Lung microvascular endothelial cell (primary cell): Measurements from ENCODE around the gene KRT75. TPM values are rescaled to one million over a fixed set of nuclear protein-coding genes. Genes with fewer than 3 reads are reported as not detected.
"Not testable (repeated sequence)": the region's sequence is repeated elsewhere in the genome, so short reads cannot be mapped to it uniquely, and the experiment has no call there.

Source experiments
- DNase-seq, 2 donors: peaks; one replicate each; pipeline versions ENCODE4 v3.0.0 to v3.0.0-alpha.2; 2010; ENCODE audit warnings: low read depth in 2 of 2
- total RNA-seq: library from RNA; depleted of rRNA; stranded (reverse); fragments of >200 nt; gene quantifications from 2 replicates; pipeline ENCODE4 v1.2.1, GENCODE V29; 2014

KRT75 gene
- total RNA-seq, 1 donor from 2014 or later: not detected

DNA sequence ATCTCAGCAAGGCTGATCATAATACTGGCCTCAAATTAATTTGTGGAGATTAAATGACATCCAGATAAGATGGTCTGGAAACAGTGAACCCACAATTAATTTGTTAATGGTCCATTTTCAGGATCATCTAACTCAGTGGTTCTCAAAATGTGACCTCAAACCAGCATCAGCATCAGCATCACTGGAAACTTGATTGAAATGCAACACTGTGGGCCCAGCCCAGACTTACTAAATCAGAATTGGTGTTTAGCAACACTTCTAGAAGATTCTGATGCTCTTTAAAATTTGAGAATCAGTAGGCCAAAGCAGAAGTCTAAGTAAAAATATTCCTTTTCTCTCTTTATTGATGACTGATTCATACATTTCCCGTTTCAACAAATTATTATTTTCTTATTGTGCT, 17.4 kb downstream of the KRT75 start:
- no peak for DNase-seq

DNA sequence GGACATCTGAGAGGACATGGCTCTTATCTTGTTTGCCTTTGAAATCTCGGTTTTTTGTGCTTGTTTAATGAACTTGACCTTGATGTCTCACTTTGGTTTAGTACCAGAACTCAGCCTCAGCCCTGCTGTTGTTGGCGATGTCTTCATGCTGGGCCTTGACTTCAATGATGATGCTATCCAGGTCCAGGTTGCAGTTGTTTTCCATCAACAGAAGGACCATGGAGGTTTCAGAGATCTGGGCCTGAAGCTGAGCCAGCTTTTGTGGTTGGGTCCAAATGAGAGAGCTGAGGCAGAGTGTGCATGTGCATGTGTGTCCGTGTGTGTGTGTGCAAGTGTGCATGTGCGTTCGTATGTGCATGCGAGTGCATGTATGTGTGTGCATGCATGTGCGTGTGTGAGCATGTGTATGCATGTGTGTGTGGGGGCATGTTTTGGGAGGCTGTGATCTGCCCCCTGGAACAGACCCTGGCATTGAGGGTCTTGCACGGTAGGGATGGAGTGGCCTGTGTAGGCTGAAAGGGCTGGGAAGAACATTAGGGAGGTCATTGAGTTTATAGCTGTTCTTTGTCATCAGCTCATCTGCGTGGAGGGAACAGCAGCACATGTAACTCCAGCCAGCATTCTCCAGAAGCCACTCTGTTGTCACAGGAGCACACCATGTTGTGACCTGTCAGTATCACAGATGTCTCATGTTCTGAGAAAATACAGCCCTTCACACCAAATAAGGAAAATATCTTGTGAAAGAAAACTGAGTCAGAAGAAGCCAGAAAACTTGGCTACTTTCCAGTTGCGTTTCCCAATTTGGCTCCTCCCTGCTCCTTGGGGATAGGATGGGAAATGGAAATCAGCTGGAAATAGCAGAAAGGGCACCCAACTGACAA, 18.1 kb downstream of the KRT75 start:
- DNase-seq: peak in 1 of 2 donors; percentile 40

DNA sequence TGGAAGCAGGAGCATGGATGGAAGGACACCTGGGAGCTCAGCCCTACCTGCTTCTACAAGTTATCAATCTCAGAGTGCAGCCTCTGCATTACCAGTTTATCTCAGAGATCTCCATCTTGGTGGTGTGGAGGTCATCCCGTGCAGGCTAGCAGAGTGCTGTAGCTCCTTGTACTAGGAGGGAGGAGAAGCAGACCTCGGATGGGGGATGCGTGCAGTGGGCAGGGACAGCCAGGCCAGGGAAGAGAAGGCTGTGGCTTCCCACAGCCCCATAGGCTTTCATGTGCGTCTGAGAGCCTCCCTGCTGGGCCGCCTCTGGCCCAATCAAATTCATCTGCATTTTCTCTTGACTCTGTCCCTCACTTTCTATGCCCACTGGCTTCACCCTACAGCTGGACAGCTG, 19.2 kb downstream of the KRT75 start:
- DNase-seq: no peak

- DNase-seq: no peak
Observed at GRCh38 chr12:52413782-52414345, 20.3 kb downstream of the KRT75 start.

DNA sequence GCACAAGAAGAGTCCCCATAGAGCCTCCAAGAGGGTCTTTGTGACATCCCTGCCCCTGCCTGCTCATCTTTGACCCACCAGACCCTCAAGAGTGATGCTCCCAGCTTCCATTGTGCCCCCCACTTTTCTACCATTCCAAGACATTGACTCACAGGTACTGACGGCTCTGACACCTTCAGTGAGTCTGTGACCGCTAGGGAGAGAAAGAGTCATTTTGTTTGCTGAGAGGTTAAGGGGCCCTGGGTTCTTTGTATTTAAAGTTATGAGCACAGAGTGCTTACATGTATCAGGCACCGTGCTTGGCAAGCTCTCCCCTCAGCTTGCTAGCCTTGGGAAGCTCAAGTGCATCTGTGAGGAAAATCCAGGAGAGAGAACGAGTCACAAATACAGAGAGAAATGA, 21.0 kb downstream of the KRT75 start:
- no peak for DNase-seq

DNA sequence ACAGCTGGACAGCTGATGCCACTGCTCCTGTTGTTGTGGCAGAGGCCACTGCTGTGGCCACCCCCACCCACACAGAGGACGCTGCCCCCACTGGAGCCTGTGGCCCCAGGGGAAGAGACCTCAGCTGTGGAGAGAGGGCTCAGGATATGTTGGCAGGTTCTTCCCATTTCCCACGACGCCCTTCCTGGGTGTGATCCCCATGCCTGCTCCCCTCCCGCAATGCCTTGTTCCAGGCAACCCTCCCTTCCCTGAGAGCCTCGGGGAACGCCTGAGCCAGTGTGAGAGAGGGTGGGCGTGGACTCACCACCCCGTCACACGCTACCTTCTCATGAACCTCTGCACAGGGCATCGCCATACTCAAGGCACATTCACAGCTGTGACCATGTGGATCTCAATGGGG, 22.4 kb downstream of the KRT75 start:
- DNase-seq: no peak

- DNase-seq: not testable (repeated sequence)
Observed at GRCh38 chr12:52410589-52411248, 23.5 kb downstream of the KRT75 start.

DNA sequence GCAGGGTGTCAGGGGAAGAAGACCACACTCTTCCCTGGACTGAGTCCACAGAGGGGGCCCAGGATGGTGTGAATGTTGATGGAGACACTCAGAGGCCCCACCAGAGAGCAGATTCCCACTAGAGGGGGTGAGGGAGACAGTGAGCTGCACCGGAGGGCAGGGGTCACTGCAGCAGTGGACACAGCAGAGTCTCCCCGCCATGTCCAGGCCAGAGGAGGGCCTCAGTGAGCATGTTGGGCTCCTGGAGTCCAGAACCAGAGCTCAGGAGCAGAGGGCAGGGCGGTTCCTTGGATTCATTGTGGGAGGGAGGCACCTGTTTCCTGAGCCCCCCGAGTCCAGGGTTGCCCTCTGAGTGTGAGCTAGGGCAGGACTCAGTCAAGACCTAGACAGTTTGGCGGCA, 26.3 kb downstream of the KRT75 start:
- no peak for DNase-seq

GRCh38 chr12:52405922-52406385, 28.2 kb downstream of the KRT75 start, which contains the start of gene KRT82:
TSS of gene KRT82 (minus strand) at chr12:52406335. CDS start at chr12:52406277, 58 bp downstream.
- DNase-seq: no peak

- DNase-seq: no peak
Observed at GRCh38 chr12:52404951-52405350, 29.2 kb downstream of the KRT75 start.

GRCh38 chr12:52403561-52403960, 30.6 kb downstream of the KRT75 start:
- DNase-seq: no peak

- DNase-seq: no peak
Observed at GRCh38 chr12:52402873-52403540, 31.2 kb downstream of the KRT75 start.

GRCh38 chr12:52402377-52402776, 31.8 kb downstream of the KRT75 start:
- DNase-seq: no peak

- no peak for DNase-seq
Observed at GRCh38 chr12:52401926-52402325, 32.2 kb downstream of the KRT75 start.

GRCh38 chr12:52401526-52401925, 32.6 kb downstream of the KRT75 start:
- DNase-seq: no peak

- no peak for DNase-seq
Observed at GRCh38 chr12:52400906-52401305, 33.3 kb downstream of the KRT75 start.

DNA sequence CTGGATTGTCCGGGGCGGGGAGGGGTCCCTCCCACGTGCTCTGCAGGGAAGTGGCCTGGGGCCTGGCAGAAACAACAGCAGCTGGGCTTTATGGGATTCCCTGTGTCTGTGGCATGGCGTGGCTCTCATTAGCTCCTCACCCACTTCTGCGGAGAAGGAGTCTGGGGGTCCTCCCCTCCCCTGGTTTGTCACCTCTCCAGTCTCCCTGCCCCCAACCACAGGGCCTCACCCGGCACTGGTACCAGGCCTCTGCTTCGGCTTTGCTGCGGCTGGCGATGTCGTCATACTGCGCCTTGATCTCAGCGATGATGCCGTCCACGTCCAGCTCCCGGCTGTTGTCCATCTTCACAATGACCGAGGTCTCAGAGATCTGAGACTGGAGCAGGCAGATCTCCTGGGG, 34.4 kb downstream of the KRT75 start:
- no peak for DNase-seq

- no peak for DNase-seq
Observed at GRCh38 chr12:52398176-52398575, 36.0 kb downstream of the KRT75 start.

DNA sequence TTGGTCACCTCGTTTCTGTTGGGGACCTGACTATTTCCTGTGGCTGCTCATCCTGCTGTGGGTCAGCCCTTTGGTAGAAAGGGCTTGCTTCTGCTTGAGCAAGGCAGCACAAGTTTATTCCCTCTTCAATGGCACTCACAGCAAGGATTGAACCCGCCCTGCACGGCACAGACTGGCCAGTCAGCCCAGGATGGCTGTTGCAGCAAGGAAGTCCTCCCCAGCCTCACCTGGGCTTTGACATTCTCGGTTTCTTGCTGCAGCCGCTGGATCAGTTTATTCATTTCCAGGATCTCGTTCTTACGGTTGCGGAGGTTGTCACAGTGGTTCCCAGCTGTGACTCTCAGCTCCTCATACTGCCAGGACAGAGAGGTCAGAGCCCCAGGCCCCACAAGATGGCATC, 37.5 kb downstream of the KRT75 start:
- DNase-seq: no peak

DNA sequence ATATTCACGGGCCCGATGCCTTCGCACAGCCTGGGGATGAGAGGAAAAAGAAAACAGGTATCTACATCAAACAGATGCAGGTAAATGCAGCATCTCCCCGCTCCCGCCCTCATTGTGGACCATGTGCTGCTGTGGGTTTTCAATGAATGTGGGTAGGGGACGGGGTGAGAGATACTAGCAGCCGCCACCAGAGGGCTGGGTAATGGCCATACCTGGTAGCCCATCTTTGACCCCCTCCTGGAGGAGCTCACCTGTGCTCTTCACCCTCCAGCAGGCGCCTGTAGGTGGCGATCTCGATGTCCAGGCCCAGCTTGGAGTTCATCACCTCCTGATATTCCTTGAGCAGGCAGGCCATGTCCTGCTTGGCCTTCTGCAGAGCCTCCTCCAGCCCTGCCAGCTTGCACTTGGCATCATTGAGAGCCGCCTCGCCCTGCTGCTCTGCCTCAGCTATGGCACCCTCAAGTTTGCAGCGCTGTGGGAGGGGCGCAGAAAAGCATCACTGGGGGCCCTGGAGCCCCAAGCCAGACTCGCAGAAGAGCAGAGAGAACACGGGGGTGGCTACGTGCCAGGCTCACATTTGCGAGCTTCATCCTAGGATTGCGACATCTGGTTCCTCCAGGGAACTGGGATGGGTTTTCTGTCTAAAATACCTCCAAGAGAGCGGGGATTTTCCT, 38.3 kb downstream of the KRT75 start:
- no peak for DNase-seq

DNA sequence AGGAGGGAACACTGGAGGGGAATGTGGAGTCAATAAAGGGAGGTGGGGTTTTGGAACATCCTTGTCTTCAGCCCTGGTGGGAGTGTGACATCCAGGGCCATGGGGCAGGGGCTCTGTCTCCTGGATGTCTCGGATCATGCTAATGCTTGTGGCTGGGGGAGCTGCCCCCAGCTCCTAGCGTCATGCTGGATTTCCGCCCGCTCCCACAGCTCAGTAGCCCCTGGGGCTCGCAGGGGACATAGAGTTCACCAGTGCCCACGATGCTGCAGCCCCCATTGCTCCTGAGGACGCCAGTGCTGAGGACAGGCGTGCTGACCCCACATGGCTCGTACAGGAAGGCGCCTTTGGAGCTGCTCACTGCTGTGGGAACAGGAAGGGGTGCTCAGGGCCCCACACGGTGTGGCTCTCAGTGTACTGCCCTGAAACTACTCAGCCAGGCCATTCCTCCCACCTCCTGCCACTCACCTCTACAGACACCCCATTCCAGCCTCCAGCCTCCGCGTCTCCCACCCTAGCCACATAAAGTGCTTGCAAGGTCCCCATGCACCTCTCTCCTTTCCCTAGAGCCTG, 39.2 kb downstream of the KRT75 start:
- no peak for DNase-seq
